Measurements from ENCODE around the gene POLR3H.
A peak's percentile ranks its signal among the peaks of the same experiment; 100 is the strongest.

The POLR3H gene

DNA sequence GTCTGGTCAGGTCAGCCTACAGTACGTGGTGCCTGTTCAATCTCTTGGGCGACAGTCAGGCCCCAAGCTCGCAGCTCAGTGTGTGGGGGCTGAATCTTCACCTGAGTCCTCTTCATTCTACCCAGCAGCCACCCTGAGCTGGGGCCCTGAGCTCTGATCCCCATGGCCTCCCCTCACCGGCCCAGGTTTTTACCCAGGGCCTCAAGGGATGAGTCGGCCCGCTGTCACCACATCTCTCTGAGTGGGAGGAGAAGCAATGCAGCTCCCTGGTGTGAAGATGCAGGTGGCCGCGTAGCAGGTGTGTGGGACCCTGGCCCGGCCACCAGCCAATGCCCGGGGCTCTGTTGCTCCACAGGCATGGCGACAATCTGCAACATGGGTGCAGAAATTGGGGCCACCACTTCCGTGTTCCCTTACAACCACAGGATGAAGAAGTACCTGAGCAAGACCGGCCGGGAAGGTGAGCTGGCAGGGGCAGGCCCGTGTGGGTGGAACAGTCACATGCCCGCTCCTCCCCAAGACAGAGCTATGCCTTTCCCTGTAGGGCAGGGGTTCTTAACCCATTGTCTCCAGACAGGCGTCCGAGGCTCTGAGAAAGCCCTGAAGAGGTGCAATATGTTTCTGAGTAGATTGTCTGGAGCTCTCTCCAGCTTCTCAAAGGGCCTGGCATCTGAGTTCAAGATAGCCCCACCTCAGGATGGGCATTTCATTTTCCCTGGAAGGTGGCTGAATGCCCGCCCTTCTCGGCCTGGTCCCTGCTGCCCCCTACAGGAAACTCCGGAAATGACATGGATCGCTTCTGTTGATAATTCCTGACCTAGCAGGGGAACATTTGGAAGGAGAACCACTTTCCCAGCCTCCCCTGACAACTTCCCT is 26.9 kb downstream of the POLR3H start:
- Histone ChIP-seq H3K36me3 (ENCODE audit: control insufficient read depth, insufficient read depth, low read length) (peaks cover 42% of the 10 kb centered on the region), H3K4me3 (replicated peaks; ENCODE audit: low read depth, low read length) (no peak overlapping the region), H3K27me3 (replicated peaks; ENCODE audit: control insufficient read depth, insufficient read depth, low read length) (no peaks in the 10 kb centered on the region)
- no peak for DNase-seq (ENCODE audit: extremely low read depth, insufficient read length)
- TF ChIP-seq CTCF (IDR thresholded peaks at IDR 0.05; ENCODE audit: insufficient read depth, low read length, poor library complexity, severe bottlenecking): peak; percentile 77

DNA sequence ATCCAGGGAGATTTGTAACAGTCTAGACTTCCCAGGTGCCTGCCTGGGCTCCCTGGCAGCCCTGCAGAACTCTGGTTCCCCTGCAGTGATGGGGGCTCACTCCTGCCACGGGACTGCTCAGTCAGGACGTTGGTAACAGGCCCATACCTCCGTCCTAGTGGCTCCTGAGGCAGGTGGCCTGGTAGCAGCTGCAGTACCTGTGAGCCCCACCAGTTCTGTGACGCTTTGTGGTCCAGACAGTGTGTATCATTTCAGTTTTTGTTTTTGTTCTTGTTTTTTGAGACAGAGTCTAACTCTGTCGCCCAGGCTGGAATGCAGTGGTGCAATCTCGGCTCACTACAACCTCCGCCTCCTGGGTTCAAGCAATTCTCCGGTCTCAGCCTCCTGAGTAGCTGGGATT is 27.8 kb downstream of the POLR3H start:
- Histone ChIP-seq H3K36me3 (ENCODE audit: control insufficient read depth, insufficient read depth, low read length) (peaks cover 45% of the 10 kb centered on the region), H3K4me3 (replicated peaks; ENCODE audit: low read depth, low read length) (no peak overlapping the region), H3K27me3 (replicated peaks; ENCODE audit: control insufficient read depth, insufficient read depth, low read length) (no peaks in the 10 kb centered on the region)
- TF ChIP-seq CTCF (IDR thresholded peaks at IDR 0.05; ENCODE audit: insufficient read depth, low read length, poor library complexity, severe bottlenecking): no peak
- no peak for DNase-seq (ENCODE audit: extremely low read depth, insufficient read length)

DNA sequence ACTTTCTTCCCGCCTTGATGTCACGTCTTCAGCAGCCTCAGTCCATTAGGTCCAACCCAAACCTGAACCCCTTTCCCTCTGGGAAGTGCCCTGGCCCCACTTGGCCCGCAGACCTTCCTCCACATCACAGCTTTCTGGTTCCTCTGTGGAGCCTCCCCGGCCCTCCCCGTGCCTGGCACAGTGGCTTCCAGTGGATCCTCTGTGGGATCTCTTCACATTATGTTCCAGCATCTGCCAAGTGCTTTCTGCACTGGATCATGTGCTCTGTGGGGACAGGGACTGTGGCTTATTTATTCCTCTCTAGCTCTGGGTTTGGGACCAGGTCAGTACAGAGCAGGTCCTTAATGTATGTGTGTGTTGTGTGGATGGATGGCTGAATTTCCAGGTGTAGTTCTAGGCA is 30.9 kb downstream of the POLR3H start:
- no peak overlapping the region for H3K4me3 ChIP-seq (replicated peaks; ENCODE audit: low read depth, low read length)
- DNase-seq (ENCODE audit: extremely low read depth, insufficient read length): no peak
- no peaks in the 10 kb centered on the region for H3K27me3 ChIP-seq (replicated peaks; ENCODE audit: control insufficient read depth, insufficient read depth, low read length)
- TF ChIP-seq CTCF (IDR thresholded peaks at IDR 0.05; ENCODE audit: insufficient read depth, low read length, poor library complexity, severe bottlenecking): no peak
- H3K36me3 ChIP-seq (ENCODE audit: control insufficient read depth, insufficient read depth, low read length): peaks cover 51% of the 10 kb centered on the region

DNA sequence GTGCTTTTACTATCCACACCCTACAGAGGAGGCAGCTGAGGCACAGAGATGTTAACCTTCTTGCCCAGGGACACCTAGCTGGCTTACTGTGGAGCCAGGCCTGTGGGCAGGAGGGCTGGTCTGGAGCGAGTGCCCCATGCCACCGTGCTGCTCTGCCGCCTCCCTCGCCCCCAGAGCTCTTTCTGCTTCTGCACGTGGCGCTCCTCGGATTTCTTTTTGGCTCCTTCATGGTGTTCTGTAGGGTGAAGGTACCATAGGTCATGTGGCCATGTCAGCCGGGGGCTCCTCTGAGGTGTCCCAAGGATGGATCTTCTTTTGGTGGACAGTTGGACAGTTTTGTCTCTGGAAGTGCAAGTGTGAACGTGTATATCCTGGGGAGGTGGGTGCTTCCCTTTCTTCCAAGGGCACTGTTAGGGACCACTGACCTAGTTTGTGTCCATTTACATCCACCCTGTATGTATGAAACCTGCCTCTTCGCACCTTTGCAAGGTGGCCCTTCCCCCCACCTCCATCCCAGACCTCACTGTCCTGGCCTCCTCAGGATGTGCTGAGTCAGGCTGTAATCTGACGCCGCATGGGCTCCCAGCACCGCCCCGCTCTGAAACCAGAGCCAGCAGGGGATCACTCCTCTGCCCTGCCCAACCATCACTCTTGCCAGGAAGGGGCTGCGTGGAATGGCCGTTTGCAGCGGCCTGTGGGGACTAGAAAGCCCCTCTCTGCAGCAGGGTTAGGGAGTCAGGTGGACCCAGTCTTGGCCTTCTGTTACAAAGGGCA is 31.7 kb downstream of the POLR3H start:
- no peak for DNase-seq (ENCODE audit: extremely low read depth, insufficient read length)
- TF ChIP-seq CTCF (IDR thresholded peaks at IDR 0.05; ENCODE audit: insufficient read depth, low read length, poor library complexity, severe bottlenecking): no peak
- no peak overlapping the region for H3K4me3 ChIP-seq (replicated peaks; ENCODE audit: low read depth, low read length)
- no peaks in the 10 kb centered on the region for H3K27me3 ChIP-seq (replicated peaks; ENCODE audit: control insufficient read depth, insufficient read depth, low read length)
- H3K36me3 ChIP-seq (ENCODE audit: control insufficient read depth, insufficient read depth, low read length): peaks cover 53% of the 10 kb centered on the region

GRCh38 chr22:41511521-41511968 is 32.7 kb downstream of the POLR3H start:
- no peaks in the 10 kb centered on the region for H3K27me3 ChIP-seq (replicated peaks; ENCODE audit: control insufficient read depth, insufficient read depth, low read length)
- no peak for DNase-seq (ENCODE audit: extremely low read depth, insufficient read length)
- H3K36me3 ChIP-seq (ENCODE audit: control insufficient read depth, insufficient read depth, low read length): peaks cover 50% of the 10 kb centered on the region
- TF ChIP-seq CTCF (IDR thresholded peaks at IDR 0.05; ENCODE audit: insufficient read depth, low read length, poor library complexity, severe bottlenecking): no peak
- no peak overlapping the region for H3K4me3 ChIP-seq (replicated peaks; ENCODE audit: low read depth, low read length)
